A549 (cell line): ENCODE results near the gene INSM1.

Source experiments
- CEBPB ChIP-seq, 2 experiments: fragments of >200 bp in 1 of 2; sonication (Bioruptor Twin) in 1 of 2; formaldehyde crosslinking in 1 of 2; IDR thresholded peaks; 2 replicates each; pipeline ENCODE4 v1.6.1; 2012 to 2016
- CHD4 ChIP-seq: fragments of 200-600 bp; sonication (generic); IDR thresholded peaks from 2 replicates; pipeline ENCODE4 v1.6.1; 2016; ENCODE audit warnings: antibody characterized with exemption, mild to moderate bottlenecking, borderline replicate concordance
- CTCF ChIP-seq: fragments of >200 bp; sonication (Bioruptor Twin); formaldehyde crosslinking; IDR thresholded peaks from 3 replicates; pipeline ENCODE4 v1.5.1; 2016
- E2F6 ChIP-seq: IDR thresholded peaks from 2 replicates; pipeline ENCODE4 v1.6.1; 2012; ENCODE audit warnings: low read depth, borderline replicate concordance
- ESRRA ChIP-seq: fragments of 150-350 bp; IDR thresholded peaks from 2 replicates; pipeline ENCODE4 v1.6.1; 2014; ENCODE audit warnings: mild to moderate bottlenecking, low read length, borderline replicate concordance
- HMGXB4 ChIP-seq: fragments of 250-450 bp; sonication (Bioruptor Pico); IDR thresholded peaks from 2 replicates; pipeline ENCODE4 v1.5.0; 2021; ENCODE audit warnings: mild to moderate bottlenecking, moderate library complexity, borderline replicate concordance
- PHF8 ChIP-seq: fragments of 200-600 bp; sonication (generic); IDR thresholded peaks from 2 replicates; pipeline ENCODE4 v1.6.1; 2016; ENCODE audit warnings: low read depth, mild to moderate bottlenecking, antibody characterized with exemption, moderate library complexity, borderline replicate concordance
- POLR2A ChIP-seq: IDR thresholded peaks from 2 replicates; pipeline ENCODE4 v1.6.1; 2012; ENCODE audit warnings: mild to moderate bottlenecking, low read length
- RAD21 ChIP-seq, 2 experiments: fragments of >200 bp in 1 of 2; sonication (Bioruptor Twin) in 1 of 2; formaldehyde crosslinking in 1 of 2; IDR thresholded peaks in 1 of 2; conservative IDR thresholded peaks in 1 of 2; 2 replicates in 1 of 2; 3 replicates in 1 of 2; pipeline ENCODE4 v1.6.1; 2012 to 2018; ENCODE audit warnings: inconsistent platforms in 1 of 2
- RCOR1 ChIP-seq: fragments of 150-350 bp; IDR thresholded peaks from 2 replicates; pipeline ENCODE4 v1.6.1; 2014; ENCODE audit warnings: antibody characterized with exemption, low read length, low read depth
- TP53 ChIP-seq: fragments of 250-450 bp; sonication (Bioruptor Pico); IDR thresholded peaks from 2 replicates; pipeline ENCODE4 v1.5.0; 2021; ENCODE audit warnings: mild to moderate bottlenecking, moderate library complexity
- TF ChIP-seq, protein P1 (sequence below): fragments of 200-600 bp; sonication (generic); IDR thresholded peaks from 2 replicates; pipeline ENCODE4 v1.6.1; 2016; ENCODE audit warnings: antibody characterized with exemption, mild to moderate bottlenecking, moderate library complexity

- no peak for TF ChIP-seq RCOR1
- TF ChIP-seq ESRRA, result no peak
- no peak for TF ChIP-seq CTCF
- TF ChIP-seq, protein P1, sequence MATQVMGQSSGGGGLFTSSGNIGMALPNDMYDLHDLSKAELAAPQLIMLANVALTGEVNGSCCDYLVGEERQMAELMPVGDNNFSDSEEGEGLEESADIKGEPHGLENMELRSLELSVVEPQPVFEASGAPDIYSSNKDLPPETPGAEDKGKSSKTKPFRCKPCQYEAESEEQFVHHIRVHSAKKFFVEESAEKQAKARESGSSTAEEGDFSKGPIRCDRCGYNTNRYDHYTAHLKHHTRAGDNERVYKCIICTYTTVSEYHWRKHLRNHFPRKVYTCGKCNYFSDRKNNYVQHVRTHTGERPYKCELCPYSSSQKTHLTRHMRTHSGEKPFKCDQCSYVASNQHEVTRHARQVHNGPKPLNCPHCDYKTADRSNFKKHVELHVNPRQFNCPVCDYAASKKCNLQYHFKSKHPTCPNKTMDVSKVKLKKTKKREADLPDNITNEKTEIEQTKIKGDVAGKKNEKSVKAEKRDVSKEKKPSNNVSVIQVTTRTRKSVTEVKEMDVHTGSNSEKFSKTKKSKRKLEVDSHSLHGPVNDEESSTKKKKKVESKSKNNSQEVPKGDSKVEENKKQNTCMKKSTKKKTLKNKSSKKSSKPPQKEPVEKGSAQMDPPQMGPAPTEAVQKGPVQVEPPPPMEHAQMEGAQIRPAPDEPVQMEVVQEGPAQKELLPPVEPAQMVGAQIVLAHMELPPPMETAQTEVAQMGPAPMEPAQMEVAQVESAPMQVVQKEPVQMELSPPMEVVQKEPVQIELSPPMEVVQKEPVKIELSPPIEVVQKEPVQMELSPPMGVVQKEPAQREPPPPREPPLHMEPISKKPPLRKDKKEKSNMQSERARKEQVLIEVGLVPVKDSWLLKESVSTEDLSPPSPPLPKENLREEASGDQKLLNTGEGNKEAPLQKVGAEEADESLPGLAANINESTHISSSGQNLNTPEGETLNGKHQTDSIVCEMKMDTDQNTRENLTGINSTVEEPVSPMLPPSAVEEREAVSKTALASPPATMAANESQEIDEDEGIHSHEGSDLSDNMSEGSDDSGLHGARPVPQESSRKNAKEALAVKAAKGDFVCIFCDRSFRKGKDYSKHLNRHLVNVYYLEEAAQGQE, result no peak
- no peak for TF ChIP-seq CEBPB (IDR thresholded peaks at IDR 0.05)
- TF ChIP-seq E2F6, result no peak
- no peak for TF ChIP-seq CHD4
- TF ChIP-seq HMGXB4 (CRISPR knock-in tag), result no peak
- no peak for TF ChIP-seq RAD21 (conservative IDR thresholded peaks at IDR 0.05 in 1 of 2, IDR thresholded peaks at IDR 0.05 in 1 of 2)
- TF ChIP-seq POLR2A, result no peak
- no peak for TF ChIP-seq TP53
- no peak for TF ChIP-seq PHF8
Measured at GRCh38 chr20:20341371-20341770, 26.5 kb upstream of the INSM1 start.
